Renal cortex interstitium (tissue), 11 donors: Measurements from ENCODE around the gene POPDC3. TPM values are rescaled to one million over a fixed set of nuclear protein-coding genes. Genes with fewer than 3 reads are reported as not detected.

Source experiments
- DNase-seq, 11 donors: peaks; one replicate each; pipeline ENCODE4 v3.0.0-alpha.2; 2013; ENCODE audit warnings: low read depth in 9 of 11, low spot score in 4 of 11; ENCODE audit errors: extremely low read depth in 1 of 11
- polyA plus RNA-seq, 3 donors: library from polyadenylated mRNA; unstranded; fragments of 120-200 nt; gene quantifications; one replicate each; pipeline ENCODE4 v1.2.1, GENCODE V29; 2013; ENCODE audit not compliant: insufficient read length in 3 of 3

The POPDC3 gene
- polyA plus RNA-seq, 3 donors = 0.19 to 0.37 TPM; not detected in 1

GRCh38 chr6:105109955-105110895 is 69.6 kb downstream of the POPDC3 start:
- no peak for DNase-seq

- no peak for DNase-seq
These were observed 71.1 kb downstream of the POPDC3 start for GRCh38 chr6:105108631-105109262.

Other genes starting within 250 kb of the POPDC3 start
- gene LIN28B, start 222.9 kb downstream of the POPDC3 start, polyA plus RNA-seq = under 1 TPM; 0.24 to 0.39 (median 0.30) TPM
- gene PREP, start 223.1 kb upstream of the POPDC3 start, polyA plus RNA-seq = 10 to 100 TPM; 29.0 to 36.0 (median 34.5) TPM